ENCODE data around the gene MCAM.

DNA sequence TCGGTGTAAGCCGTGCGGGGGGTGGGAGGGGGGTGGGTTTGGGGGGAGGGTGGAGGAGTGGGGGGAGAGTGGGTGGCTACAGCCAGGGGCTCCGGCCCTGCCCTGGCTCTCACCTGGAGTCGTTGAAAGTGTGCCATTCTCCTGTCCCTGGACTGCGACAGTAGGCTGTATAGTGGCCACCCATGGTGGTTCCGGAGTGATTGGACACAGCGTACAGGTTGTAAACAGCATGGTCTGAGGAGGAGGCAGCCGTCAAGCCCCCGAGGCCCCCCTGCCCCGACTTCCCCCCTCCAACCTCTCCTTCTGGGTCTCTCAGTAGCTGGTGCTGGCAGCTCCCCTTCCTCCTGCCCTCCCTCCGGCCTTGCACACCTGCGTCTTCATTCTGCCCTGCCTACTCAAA is 40.1 kb upstream of the MCAM start:
- TF ChIP-seq, protein P1, sequence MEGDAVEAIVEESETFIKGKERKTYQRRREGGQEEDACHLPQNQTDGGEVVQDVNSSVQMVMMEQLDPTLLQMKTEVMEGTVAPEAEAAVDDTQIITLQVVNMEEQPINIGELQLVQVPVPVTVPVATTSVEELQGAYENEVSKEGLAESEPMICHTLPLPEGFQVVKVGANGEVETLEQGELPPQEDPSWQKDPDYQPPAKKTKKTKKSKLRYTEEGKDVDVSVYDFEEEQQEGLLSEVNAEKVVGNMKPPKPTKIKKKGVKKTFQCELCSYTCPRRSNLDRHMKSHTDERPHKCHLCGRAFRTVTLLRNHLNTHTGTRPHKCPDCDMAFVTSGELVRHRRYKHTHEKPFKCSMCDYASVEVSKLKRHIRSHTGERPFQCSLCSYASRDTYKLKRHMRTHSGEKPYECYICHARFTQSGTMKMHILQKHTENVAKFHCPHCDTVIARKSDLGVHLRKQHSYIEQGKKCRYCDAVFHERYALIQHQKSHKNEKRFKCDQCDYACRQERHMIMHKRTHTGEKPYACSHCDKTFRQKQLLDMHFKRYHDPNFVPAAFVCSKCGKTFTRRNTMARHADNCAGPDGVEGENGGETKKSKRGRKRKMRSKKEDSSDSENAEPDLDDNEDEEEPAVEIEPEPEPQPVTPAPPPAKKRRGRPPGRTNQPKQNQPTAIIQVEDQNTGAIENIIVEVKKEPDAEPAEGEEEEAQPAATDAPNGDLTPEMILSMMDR (IDR thresholded peaks at IDR 0.05) = no peak
- no peak for TF ChIP-seq EZH2 (IDR thresholded peaks at IDR 0.05)

Measured in neural progenitor cell (in vitro differentiated cells).